ENCODE results near the gene BORCS6. TPM values are rescaled to one million over a fixed set of nuclear protein-coding genes. Genes with fewer than 3 reads are reported as not detected.

Gene BORCS6
- total RNA-seq, 1 experiment from 2014 or later: 3.7 TPM

DNA sequence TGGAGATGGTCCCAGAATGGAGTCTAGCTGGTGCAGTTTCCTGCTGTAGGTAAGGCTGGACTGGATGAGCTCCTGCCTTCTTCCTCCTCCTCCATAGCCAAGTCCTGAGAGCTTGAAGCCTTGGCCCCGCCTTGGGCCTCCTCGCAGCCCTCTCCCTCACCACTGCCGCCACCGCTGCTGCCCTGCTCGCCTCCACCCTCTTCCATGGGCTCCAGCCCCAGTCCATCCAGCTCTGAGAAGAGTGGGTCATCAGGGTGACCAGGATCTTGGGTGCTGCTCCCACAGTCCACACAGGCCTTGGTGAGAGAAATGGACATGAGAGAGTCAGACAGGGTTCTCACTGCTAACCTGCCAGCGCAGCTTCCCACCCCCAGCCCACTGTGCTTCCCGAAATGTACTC lies 48.9 kb downstream of the BORCS6 start:
- H3K4me1 Mint-ChIP-seq (ENCODE audit: low read depth, unreplicated experiment): no peaks in the 10 kb centered on the region
- DNase-seq: no peak
- no peak overlapping the region for H3K4me3 Mint-ChIP-seq (ENCODE audit: low read depth, unreplicated experiment)
- H3K9me3 Mint-ChIP-seq (ENCODE audit: low read depth, unreplicated experiment): no peaks in the 10 kb centered on the region
- no TSS peak for BruUV-seq (replicated peaks)
- intact Hi-C loops (cut with micrococcal nuclease; ENCODE audit: unreplicated experiment): no loop called here
- CTCF ChIA-PET: interaction anchor here (0.9 kb wide), 1 partner anchor 19 kb away, joined by 4 read pairs; no protein-coding TSS in a partner anchor
- TF ChIP-seq, protein P1, sequence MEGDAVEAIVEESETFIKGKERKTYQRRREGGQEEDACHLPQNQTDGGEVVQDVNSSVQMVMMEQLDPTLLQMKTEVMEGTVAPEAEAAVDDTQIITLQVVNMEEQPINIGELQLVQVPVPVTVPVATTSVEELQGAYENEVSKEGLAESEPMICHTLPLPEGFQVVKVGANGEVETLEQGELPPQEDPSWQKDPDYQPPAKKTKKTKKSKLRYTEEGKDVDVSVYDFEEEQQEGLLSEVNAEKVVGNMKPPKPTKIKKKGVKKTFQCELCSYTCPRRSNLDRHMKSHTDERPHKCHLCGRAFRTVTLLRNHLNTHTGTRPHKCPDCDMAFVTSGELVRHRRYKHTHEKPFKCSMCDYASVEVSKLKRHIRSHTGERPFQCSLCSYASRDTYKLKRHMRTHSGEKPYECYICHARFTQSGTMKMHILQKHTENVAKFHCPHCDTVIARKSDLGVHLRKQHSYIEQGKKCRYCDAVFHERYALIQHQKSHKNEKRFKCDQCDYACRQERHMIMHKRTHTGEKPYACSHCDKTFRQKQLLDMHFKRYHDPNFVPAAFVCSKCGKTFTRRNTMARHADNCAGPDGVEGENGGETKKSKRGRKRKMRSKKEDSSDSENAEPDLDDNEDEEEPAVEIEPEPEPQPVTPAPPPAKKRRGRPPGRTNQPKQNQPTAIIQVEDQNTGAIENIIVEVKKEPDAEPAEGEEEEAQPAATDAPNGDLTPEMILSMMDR (IDR thresholded peaks at IDR 0.05; ENCODE audit: unreplicated experiment): no peak
- H3K27me3 Mint-ChIP-seq (ENCODE audit: unreplicated experiment): no peaks in the 10 kb centered on the region
- H3K36me3 Mint-ChIP-seq (ENCODE audit: insufficient read depth, unreplicated experiment): peaks cover 21% of the 10 kb centered on the region
- no peak overlapping the region for H3K27ac Mint-ChIP-seq (ENCODE audit: unreplicated experiment)

DNA sequence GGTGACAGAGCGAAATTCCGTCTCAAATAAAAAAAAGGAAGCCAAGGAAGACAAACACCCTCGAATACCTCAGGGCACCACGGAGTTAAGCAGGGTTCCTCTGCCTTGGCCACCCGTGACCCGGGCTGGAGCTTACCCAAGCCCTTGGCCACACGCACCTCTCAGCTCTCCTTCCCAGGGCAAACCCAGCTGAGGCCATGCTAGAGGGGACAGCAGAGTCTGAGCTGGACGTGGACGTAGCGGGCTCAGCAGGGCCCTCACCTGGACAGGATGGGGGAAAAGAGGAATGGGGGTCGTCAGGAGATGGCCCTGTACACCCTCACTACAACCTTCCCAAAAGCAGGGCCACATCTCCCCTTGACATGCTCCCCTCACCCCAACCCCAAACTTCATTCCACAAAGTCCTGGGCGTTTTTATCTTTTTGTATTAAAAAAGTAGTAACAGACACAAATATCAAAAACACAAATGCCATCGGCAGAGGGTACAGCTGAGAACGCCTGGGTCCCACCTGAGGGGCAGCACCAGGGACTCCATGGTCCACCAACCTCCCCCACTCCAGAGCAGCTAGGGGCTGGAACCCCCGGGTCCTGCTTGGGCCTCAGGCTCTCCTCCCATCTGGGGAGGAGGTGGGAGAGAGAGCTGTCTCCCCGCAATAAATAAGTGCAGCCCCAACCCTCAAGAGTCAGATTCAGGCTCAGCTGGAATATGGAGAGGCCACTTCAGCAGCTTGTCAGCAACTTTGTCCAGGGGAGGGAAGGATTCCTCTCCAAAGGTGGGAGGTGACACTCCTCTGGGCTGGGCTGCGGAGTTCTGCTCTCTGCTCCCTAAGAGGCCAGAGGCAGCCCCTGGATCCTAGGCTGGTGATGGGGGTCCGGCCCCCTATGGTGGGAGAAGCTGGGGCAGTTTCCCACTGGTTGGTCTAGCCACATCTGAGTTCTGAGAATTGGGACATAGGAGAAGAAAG lies 49.6 kb downstream of the BORCS6 start:
- no peaks in the 10 kb centered on the region for H3K9me3 Mint-ChIP-seq (ENCODE audit: low read depth, unreplicated experiment)
- H3K27me3 Mint-ChIP-seq (ENCODE audit: unreplicated experiment): no peaks in the 10 kb centered on the region
- no peak overlapping the region for H3K27ac Mint-ChIP-seq (ENCODE audit: unreplicated experiment)
- no peaks in the 10 kb centered on the region for H3K4me1 Mint-ChIP-seq (ENCODE audit: low read depth, unreplicated experiment)
- peaks cover 20% of the 10 kb centered on the region for H3K36me3 Mint-ChIP-seq (ENCODE audit: insufficient read depth, unreplicated experiment)
- CTCF ChIA-PET: interaction anchor here (0.9 kb wide), 1 partner anchor 18 kb away, joined by 4 read pairs; no protein-coding TSS in a partner anchor
- intact Hi-C loops (cut with micrococcal nuclease; ENCODE audit: unreplicated experiment): no loop called here
- DNase-seq: no peak
- TF ChIP-seq, protein P1 (IDR thresholded peaks at IDR 0.05; ENCODE audit: unreplicated experiment): no peak
- no peak overlapping the region for H3K4me3 Mint-ChIP-seq (ENCODE audit: low read depth, unreplicated experiment)
- BruUV-seq (replicated peaks): no TSS peak

DNA sequence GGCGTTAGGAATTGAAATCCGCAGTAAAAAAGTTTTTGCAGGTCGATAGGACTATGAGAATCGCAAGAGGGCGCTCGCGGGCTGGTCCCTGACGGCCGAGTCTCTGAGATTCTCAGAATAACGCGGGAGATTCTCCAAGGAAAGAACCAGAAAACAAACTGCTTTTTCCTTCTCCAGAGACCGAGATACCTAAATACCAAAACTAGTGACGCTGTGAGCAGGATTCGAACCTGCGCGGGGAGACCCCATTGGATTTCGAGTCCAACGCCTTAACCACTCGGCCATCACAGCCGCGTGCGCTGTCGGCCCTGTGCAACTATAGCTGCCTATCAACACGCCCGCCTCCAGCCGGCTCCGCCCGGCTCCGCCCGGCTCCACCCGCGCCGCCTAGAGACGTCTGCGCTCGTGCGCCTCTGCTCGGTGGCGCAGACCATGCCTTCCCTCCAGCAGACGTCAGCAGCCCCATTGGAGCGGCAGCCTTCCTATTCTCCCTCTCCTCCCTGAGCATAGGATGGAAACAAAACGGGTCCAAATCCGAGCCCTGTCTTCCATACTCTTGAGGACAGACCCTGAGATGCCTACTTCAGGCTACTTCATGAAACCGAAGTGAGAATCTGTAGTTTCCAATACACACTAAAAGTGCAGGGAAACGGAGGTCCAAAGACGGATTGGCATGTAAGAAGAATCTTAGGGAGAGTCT lies 51.2 kb downstream of the BORCS6 start:
- Mint-ChIP-seq H3K36me3 (ENCODE audit: insufficient read depth, unreplicated experiment) (peaks cover 9% of the 10 kb centered on the region), H3K4me3 (ENCODE audit: low read depth, unreplicated experiment) (no peak overlapping the region)
- no TSS peak for BruUV-seq (replicated peaks)

DNA sequence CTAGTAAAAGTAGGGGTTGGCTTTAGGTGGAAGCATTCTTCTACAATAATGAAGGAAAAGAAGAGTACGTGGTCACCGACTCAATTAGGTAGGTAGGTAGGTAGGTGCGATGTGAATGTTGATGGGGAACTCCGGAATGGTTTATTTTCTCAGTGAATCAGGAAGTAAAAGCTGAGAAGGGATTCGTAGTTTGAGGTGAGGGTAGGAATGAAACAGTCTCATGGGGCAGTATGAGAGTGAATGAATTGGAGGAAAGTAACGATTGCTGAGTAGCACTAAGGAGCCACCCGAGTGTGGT lies 51.7 kb downstream of the BORCS6 start:
- DNase-seq: no peak
- no TSS peak for BruUV-seq (replicated peaks)
- intact Hi-C loops (cut with micrococcal nuclease; ENCODE audit: unreplicated experiment): loop anchor here (1.0 to 5.0 kb wide), 3 partner anchors 20 to 84 kb away; no protein-coding TSS in a partner anchor
- H3K27me3 Mint-ChIP-seq (ENCODE audit: unreplicated experiment): no peaks in the 10 kb centered on the region
- H3K4me3 Mint-ChIP-seq (ENCODE audit: low read depth, unreplicated experiment): no peak overlapping the region
- no peaks in the 10 kb centered on the region for H3K4me1 Mint-ChIP-seq (ENCODE audit: low read depth, unreplicated experiment)
- TF ChIP-seq, protein P1 (IDR thresholded peaks at IDR 0.05; ENCODE audit: unreplicated experiment): no peak
- H3K36me3 Mint-ChIP-seq (ENCODE audit: insufficient read depth, unreplicated experiment): peaks cover 7% of the 10 kb centered on the region
- no peak overlapping the region for H3K27ac Mint-ChIP-seq (ENCODE audit: unreplicated experiment)
- H3K9me3 Mint-ChIP-seq (ENCODE audit: low read depth, unreplicated experiment): no peaks in the 10 kb centered on the region
- CTCF ChIA-PET: interaction anchor here (1.0 to 1.4 kb wide), 3 partner anchors 19 to 65 kb away, joined by 3 to 4 read pairs (median 3); partner anchors contain the start of gene ALOXE3

More for the DNA sequence above, 51.2 kb downstream of the BORCS6 start:
- TF ChIP-seq, protein P1 (IDR thresholded peaks at IDR 0.05; ENCODE audit: unreplicated experiment): peak; percentile 37
- Mint-ChIP-seq H3K27ac (ENCODE audit: unreplicated experiment) (no peak overlapping the region), H3K4me1 (ENCODE audit: low read depth, unreplicated experiment) (no peaks in the 10 kb centered on the region), H3K27me3 (ENCODE audit: unreplicated experiment) (no peaks in the 10 kb centered on the region), H3K9me3 (ENCODE audit: low read depth, unreplicated experiment) (no peaks in the 10 kb centered on the region)
- peak; percentile 94 for DNase-seq
- CTCF ChIA-PET: interaction anchor here (0.7 to 1.4 kb wide), 5 partner anchors 18 to 65 kb away, joined by 3 read pairs; partner anchors contain the start of gene ALOXE3
- intact Hi-C loops (cut with micrococcal nuclease; ENCODE audit: unreplicated experiment): loop anchor here (1.0 to 5.0 kb wide), 3 partner anchors 19 to 83 kb away; no protein-coding TSS in a partner anchor

Small RNA genes lying within 50 kb of the gene (microRNA-seq; reads per million reads assigned to microRNA genes)
- 233 reads per million, percentile 72 among the genes with 10 or more reads in this experiment for gene MIR4521
- gene MIR6883: not detected

Other genes starting within 250 kb of the BORCS6 start
- not detected in 2 replicates for gene GUCY2D, start 187.6 kb downstream of the BORCS6 start, total RNA-seq (2022)
- gene ALOX15B, start 151.1 kb downstream of the BORCS6 start, total RNA-seq (2022): not detected in 2 replicates
- gene ALOX12B, start 102.5 kb downstream of the BORCS6 start, total RNA-seq (2022): not detected in 2 replicates
- gene ALOXE3, start 71.7 kb downstream of the BORCS6 start, total RNA-seq (2022): 0.20 TPM in 1 of 2 replicates, not detected in the other
- gene HES7, start 66.1 kb downstream of the BORCS6 start, total RNA-seq (2022): 0.28 and 0.69 TPM in 2 replicates
- gene PER1, start 37.8 kb downstream of the BORCS6 start, total RNA-seq (2022): 16.1 and 17.0 TPM in 2 replicates
- gene VAMP2, start 27.2 kb downstream of the BORCS6 start, total RNA-seq (2022): 18.1 and 22.1 TPM in 2 replicates
- 12.2 and 13.5 TPM in 2 replicates for gene TMEM107, start 13.8 kb downstream of the BORCS6 start, total RNA-seq (2022)
- gene AURKB, start 20.4 kb upstream of the BORCS6 start, total RNA-seq (2022): 66.8 and 78.9 TPM in 2 replicates
- gene CTC1, start 57.9 kb upstream of the BORCS6 start, total RNA-seq (2022): 31.8 and 33.2 TPM in 2 replicates
- 62.3 and 66.8 TPM in 2 replicates for gene PFAS, start 59.1 kb upstream of the BORCS6 start, total RNA-seq (2022)
- gene RANGRF, start 98.5 kb upstream of the BORCS6 start, total RNA-seq (2022): 11.1 and 15.6 TPM in 2 replicates
- gene SLC25A35, start 105.2 kb upstream of the BORCS6 start, total RNA-seq (2022): 7.2 and 7.9 TPM in 2 replicates
- gene ARHGEF15, start 120.1 kb upstream of the BORCS6 start, total RNA-seq (2022): not detected in 2 replicates
- not detected in 2 replicates for gene ODF4, start 149.7 kb upstream of the BORCS6 start, total RNA-seq (2022)
- gene RPL26, start 193.0 kb upstream of the BORCS6 start, total RNA-seq (2022): 739 and 842 TPM in 2 replicates
- gene RNF222, start 207.6 kb upstream of the BORCS6 start, total RNA-seq (2022): not detected in 2 replicates
- gene NDEL1, start 245.7 kb upstream of the BORCS6 start, total RNA-seq (2022): 40.5 and 40.8 TPM in 2 replicates

Data from Calu3 (cell line).